Stimulated activated memory B cell treated with anti-CD40 and anti-IgM and Interleukin-4, amounts not matched to agents 10 μg/mL and 1 μg/mL and 100 μg/mL, for 72 hours (primary cell): ENCODE data around the gene TARBP1.
"Not testable (repeated sequence)": the region's sequence is repeated elsewhere in the genome, so short reads cannot be mapped to it uniquely, and the experiment has no call there.

Source experiments
- ATAC-seq: fragments of 150-1000 bp; cut with Tn5 transposase; 2 replicates; pipeline ENCODE4 v1.10.0; 2021
- H3K27ac Mint-ChIP-seq: one replicate; pipeline ENCODE4 v1.8.0; 2022; ENCODE audit warnings: mild to moderate bottlenecking, mixed read lengths
- H3K27me3 Mint-ChIP-seq: one replicate; pipeline ENCODE4 v1.8.0; 2022; ENCODE audit warnings: mixed read lengths
- H3K36me3 Mint-ChIP-seq: one replicate; pipeline ENCODE4 v1.8.0; 2022; ENCODE audit warnings: mixed read lengths
- H3K4me1 Mint-ChIP-seq: one replicate; pipeline ENCODE4 v1.8.0; 2022; ENCODE audit warnings: mixed read lengths
- H3K4me3 Mint-ChIP-seq: one replicate; pipeline ENCODE4 v1.8.0; 2022; ENCODE audit warnings: mild to moderate bottlenecking, moderate library complexity, mixed read lengths
- H3K9me3 Mint-ChIP-seq: one replicate; pipeline ENCODE4 v1.8.0; 2022; ENCODE audit warnings: mixed read lengths

TARBP1 gene

GRCh38 chr1:234406871-234407270, 72.1 kb downstream of the TARBP1 start:
- peaks cover 3% of the 10 kb centered on the region for H3K4me1 Mint-ChIP-seq
- ATAC-seq: no peak
- H3K9me3 Mint-ChIP-seq: no peaks in the 10 kb centered on the region
- no peak overlapping the region for H3K4me3 Mint-ChIP-seq
- no peaks in the 10 kb centered on the region for H3K27me3 Mint-ChIP-seq
- peaks cover 44% of the 10 kb centered on the region for H3K36me3 Mint-ChIP-seq
- H3K27ac Mint-ChIP-seq: no peak overlapping the region

GRCh38 chr1:234405676-234406075, 73.3 kb downstream of the TARBP1 start:
- Mint-ChIP-seq H3K4me1 (peaks cover 15% of the 10 kb centered on the region), H3K27ac (no peak overlapping the region), H3K4me3 (no peak overlapping the region), H3K27me3 (no peaks in the 10 kb centered on the region), H3K36me3 (peaks cover 47% of the 10 kb centered on the region), H3K9me3 (no peaks in the 10 kb centered on the region)
- ATAC-seq: no peak

GRCh38 chr1:234402939-234403338, 76.0 kb downstream of the TARBP1 start:
- no peaks in the 10 kb centered on the region for H3K9me3 Mint-ChIP-seq
- no peaks in the 10 kb centered on the region for H3K27me3 Mint-ChIP-seq
- H3K27ac Mint-ChIP-seq: peak overlapping the region; percentile 6
- H3K4me3 Mint-ChIP-seq: no peak overlapping the region
- H3K36me3 Mint-ChIP-seq: peaks cover 35% of the 10 kb centered on the region
- H3K4me1 Mint-ChIP-seq: peaks cover 36% of the 10 kb centered on the region
- ATAC-seq: no peak

GRCh38 chr1:234401658-234402057, 77.3 kb downstream of the TARBP1 start:
- H3K36me3 Mint-ChIP-seq: peaks cover 39% of the 10 kb centered on the region
- H3K4me3 Mint-ChIP-seq: no peak overlapping the region
- peak overlapping the region; percentile 61 for H3K27ac Mint-ChIP-seq
- no peak for ATAC-seq
- H3K4me1 Mint-ChIP-seq: peaks cover 39% of the 10 kb centered on the region
- no peaks in the 10 kb centered on the region for H3K27me3 Mint-ChIP-seq
- no peaks in the 10 kb centered on the region for H3K9me3 Mint-ChIP-seq

GRCh38 chr1:234400773-234401172, 78.2 kb downstream of the TARBP1 start:
- H3K27ac Mint-ChIP-seq: peak overlapping the region; percentile 61
- H3K36me3 Mint-ChIP-seq: peaks cover 43% of the 10 kb centered on the region
- peak overlapping the region; percentile 46 for H3K4me3 Mint-ChIP-seq
- peaks cover 40% of the 10 kb centered on the region for H3K4me1 Mint-ChIP-seq
- H3K27me3 Mint-ChIP-seq: no peaks in the 10 kb centered on the region
- H3K9me3 Mint-ChIP-seq: no peaks in the 10 kb centered on the region
- no peak for ATAC-seq

GRCh38 chr1:234399515-234399914, 79.5 kb downstream of the TARBP1 start:
- not testable (repeated sequence) for ATAC-seq, H3K9me3 Mint-ChIP-seq, H3K27me3 Mint-ChIP-seq
- Mint-ChIP-seq H3K4me1 (peaks cover 40% of the 10 kb centered on the region), H3K27ac (peak overlapping the region; percentile 91), H3K36me3 (peaks cover 41% of the 10 kb centered on the region), H3K4me3 (peak overlapping the region; percentile 75)

GRCh38 chr1:234398849-234399381, 80.1 kb downstream of the TARBP1 start:
- H3K4me1 Mint-ChIP-seq: peaks cover 40% of the 10 kb centered on the region
- peak; percentile 66 for ATAC-seq
- no peaks in the 10 kb centered on the region for H3K27me3 Mint-ChIP-seq
- H3K36me3 Mint-ChIP-seq: peaks cover 41% of the 10 kb centered on the region
- no peaks in the 10 kb centered on the region for H3K9me3 Mint-ChIP-seq
- H3K27ac Mint-ChIP-seq: peak overlapping the region; percentile 91
- peak overlapping the region; percentile 75 for H3K4me3 Mint-ChIP-seq

- Mint-ChIP-seq H3K9me3 (no peaks in the 10 kb centered on the region), H3K27ac (no peak overlapping the region), H3K4me3 (no peak overlapping the region), H3K27me3 (no peaks in the 10 kb centered on the region), H3K4me1 (peaks cover 40% of the 10 kb centered on the region), H3K36me3 (peaks cover 35% of the 10 kb centered on the region)
- no peak for ATAC-seq
Measured at GRCh38 chr1:234397732-234398131, 81.2 kb downstream of the TARBP1 start.

GRCh38 chr1:234396871-234397270, 82.1 kb downstream of the TARBP1 start:
- no peak for ATAC-seq
- H3K27ac Mint-ChIP-seq: peak overlapping the region; percentile 63
- H3K4me3 Mint-ChIP-seq: peak overlapping the region; percentile 39
- H3K4me1 Mint-ChIP-seq: peaks cover 37% of the 10 kb centered on the region
- no peaks in the 10 kb centered on the region for H3K9me3 Mint-ChIP-seq
- no peaks in the 10 kb centered on the region for H3K27me3 Mint-ChIP-seq
- H3K36me3 Mint-ChIP-seq: peaks cover 36% of the 10 kb centered on the region

GRCh38 chr1:234396092-234396491, 82.9 kb downstream of the TARBP1 start:
- Mint-ChIP-seq H3K27ac (no peak overlapping the region), H3K4me3 (no peak overlapping the region), H3K4me1 (peaks cover 29% of the 10 kb centered on the region), H3K27me3 (no peaks in the 10 kb centered on the region), H3K9me3 (no peaks in the 10 kb centered on the region), H3K36me3 (peaks cover 40% of the 10 kb centered on the region)
- no peak for ATAC-seq

GRCh38 chr1:234395297-234395696, 83.7 kb downstream of the TARBP1 start:
- no peaks in the 10 kb centered on the region for H3K27me3 Mint-ChIP-seq
- H3K4me1 Mint-ChIP-seq: peaks cover 22% of the 10 kb centered on the region
- H3K4me3 Mint-ChIP-seq: no peak overlapping the region
- no peak overlapping the region for H3K27ac Mint-ChIP-seq
- no peaks in the 10 kb centered on the region for H3K9me3 Mint-ChIP-seq
- ATAC-seq: no peak
- H3K36me3 Mint-ChIP-seq: peaks cover 44% of the 10 kb centered on the region

- H3K4me1 Mint-ChIP-seq: peaks cover 4% of the 10 kb centered on the region
- H3K9me3 Mint-ChIP-seq: no peaks in the 10 kb centered on the region
- peaks cover 51% of the 10 kb centered on the region for H3K36me3 Mint-ChIP-seq
- no peaks in the 10 kb centered on the region for H3K27me3 Mint-ChIP-seq
- ATAC-seq: no peak
- H3K4me3 Mint-ChIP-seq: no peak overlapping the region
- H3K27ac Mint-ChIP-seq: no peak overlapping the region
Measured at GRCh38 chr1:234393190-234393589, 85.8 kb downstream of the TARBP1 start.

GRCh38 chr1:234388094-234388493, 90.9 kb downstream of the TARBP1 start:
- Mint-ChIP-seq H3K4me1 (peaks cover 15% of the 10 kb centered on the region), H3K36me3 (peaks cover 46% of the 10 kb centered on the region), H3K27me3 (no peaks in the 10 kb centered on the region), H3K27ac (no peak overlapping the region), H3K9me3 (no peaks in the 10 kb centered on the region), H3K4me3 (no peak overlapping the region)
- ATAC-seq: no peak

GRCh38 chr1:234386122-234386521, 92.9 kb downstream of the TARBP1 start:
- H3K9me3 Mint-ChIP-seq: no peaks in the 10 kb centered on the region
- H3K27me3 Mint-ChIP-seq: no peaks in the 10 kb centered on the region
- no peak overlapping the region for H3K4me3 Mint-ChIP-seq
- peak overlapping the region; percentile 48 for H3K27ac Mint-ChIP-seq
- H3K4me1 Mint-ChIP-seq: peaks cover 19% of the 10 kb centered on the region
- peaks cover 52% of the 10 kb centered on the region for H3K36me3 Mint-ChIP-seq
- no peak for ATAC-seq

GRCh38 chr1:234381699-234382555, 97.1 kb downstream of the TARBP1 start:
- H3K4me1 Mint-ChIP-seq: peaks cover 42% of the 10 kb centered on the region
- H3K27me3 Mint-ChIP-seq: no peaks in the 10 kb centered on the region
- no peak overlapping the region for H3K4me3 Mint-ChIP-seq
- peak overlapping the region; percentile 17 for H3K27ac Mint-ChIP-seq
- H3K36me3 Mint-ChIP-seq: peaks cover 78% of the 10 kb centered on the region
- ATAC-seq: no peak
- H3K9me3 Mint-ChIP-seq: peaks cover 7% of the 10 kb centered on the region

GRCh38 chr1:234379591-234380109, 99.3 kb downstream of the TARBP1 start:
- peaks cover 79% of the 10 kb centered on the region for H3K36me3 Mint-ChIP-seq
- not testable (repeated sequence) for H3K27me3 Mint-ChIP-seq, H3K9me3 Mint-ChIP-seq, H3K27ac Mint-ChIP-seq, ATAC-seq, H3K4me3 Mint-ChIP-seq
- peaks cover 46% of the 10 kb centered on the region for H3K4me1 Mint-ChIP-seq
